HFF-Myc (cell line): ENCODE measurements around the gene NAA10.

ENCODE experiments used
- DNase-seq: peaks from one replicate; pipeline ENCODE4 v3.0.0-alpha.2; 2011; ENCODE audit warnings: low read depth; ENCODE audit errors: extremely low read depth
- H3K4me3 ChIP-seq: replicated peaks from 2 replicates; pipeline ENCODE4 v1.5.1; 2011; ENCODE audit warnings: low read depth, mild to moderate bottlenecking, control low read depth, low read length
- CTCF ChIP-seq: IDR thresholded peaks from 2 replicates; pipeline ENCODE4 v1.5.1; 2012; ENCODE audit warnings: mild to moderate bottlenecking, low read depth, low read length, control low read depth; ENCODE audit errors: missing control alignments

NAA10 gene

GRCh38 chrX:153881281-153881680 lies 53.6 kb downstream of the NAA10 start:
- H3K4me3 ChIP-seq: no peak overlapping the region
- no peak for TF ChIP-seq CTCF
- no peak for DNase-seq

- DNase-seq: no peak
- H3K4me3 ChIP-seq: no peak overlapping the region
- TF ChIP-seq CTCF: no peak
Observed at GRCh38 chrX:153880440-153880815, 54.4 kb downstream of the NAA10 start.

DNA sequence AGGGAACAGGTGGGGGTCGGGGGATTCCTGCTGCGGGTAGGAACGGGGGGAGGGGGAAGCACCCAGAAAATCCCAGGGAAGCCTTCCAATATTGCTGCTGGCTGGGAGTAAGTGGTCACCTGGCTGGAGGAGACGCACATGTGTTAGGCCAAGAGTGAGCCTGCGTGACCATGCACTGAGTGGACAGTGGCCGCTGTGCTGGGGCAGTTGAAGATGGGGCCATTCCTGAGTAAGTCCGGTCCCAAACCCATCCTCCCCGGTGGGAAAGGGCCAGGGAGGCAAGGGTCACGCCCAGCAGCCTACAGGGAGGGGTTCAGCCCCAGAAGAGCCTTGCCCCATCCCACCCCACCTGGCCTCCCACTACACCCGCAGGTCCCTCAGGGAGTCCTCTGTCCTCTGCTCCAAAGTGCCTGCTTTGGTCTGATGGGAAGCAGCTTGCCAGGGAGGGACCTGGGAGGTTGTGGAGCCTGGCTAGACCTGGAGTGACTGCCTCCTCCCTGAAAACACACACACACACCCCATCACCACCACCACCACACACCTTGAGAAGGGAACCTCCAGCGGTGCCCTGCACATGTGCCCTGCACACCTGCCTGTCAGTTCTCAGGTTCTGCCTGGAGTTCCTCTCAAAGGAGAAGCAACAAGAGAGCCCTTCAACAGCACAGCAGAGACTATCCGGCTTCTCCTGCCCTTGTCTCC lies 54.9 kb downstream of the NAA10 start:
- H3K4me3 ChIP-seq: no peak overlapping the region
- no peak for TF ChIP-seq CTCF
- DNase-seq: no peak
